ENCODE results near the gene OR4B1.

OR4B1 gene

GRCh38 chr11:48216510-48216909, at the start of gene OR4B1:
TSS of gene OR4B1 (plus strand) at chr11:48216810. CDS start at chr11:48216810, 0 bp downstream.
- Histone ChIP-seq H3K9me3 (ENCODE audit: control insufficient read depth in 1 of 2, low read length in 2 of 2) (no peaks in the 10 kb centered on the region), H3K27ac (ENCODE audit: low read depth, low read length) (no peak within 1 kb of the TSS), H3K4me1 (ENCODE audit: control insufficient read depth in 1 of 2, insufficient read depth in 2 of 2, low read length in 2 of 2) (no peaks in the 10 kb centered on the region), H3K4me3 (ENCODE audit: low read depth in 1 of 2, low read length in 2 of 2) (no peak within 1 kb of the TSS), H3K27me3 (ENCODE audit: control insufficient read depth in 1 of 2, insufficient read depth in 2 of 2, low read length in 2 of 2) (no peaks in the 10 kb centered on the region), H3K9ac (ENCODE audit: low read depth in 1 of 2, low read length in 2 of 2) (no peak within 1 kb of the TSS), H3K36me3 (ENCODE audit: control insufficient read depth in 1 of 2, insufficient read depth in 2 of 2, low read length in 2 of 2) (no peaks in the 10 kb centered on the region)

GRCh38 chr11:48167380-48167779, 49.2 kb upstream of the OR4B1 start:
- no peaks in the 10 kb centered on the region for H3K4me1 ChIP-seq (ENCODE audit: control insufficient read depth in 1 of 2, insufficient read depth in 2 of 2, low read length in 2 of 2)
- H3K4me3 ChIP-seq (ENCODE audit: low read depth in 1 of 2, low read length in 2 of 2), result no peak overlapping the region
- H3K36me3 ChIP-seq (ENCODE audit: control insufficient read depth in 1 of 2, insufficient read depth in 2 of 2, low read length in 2 of 2), result peaks cover 0 to 32% of the 10 kb centered on the region in 2 donors
- H3K9ac ChIP-seq (ENCODE audit: low read depth in 1 of 2, low read length in 2 of 2), result no peak overlapping the region
- no peaks in the 10 kb centered on the region for H3K9me3 ChIP-seq (ENCODE audit: control insufficient read depth in 1 of 2, low read length in 2 of 2)
- H3K27ac ChIP-seq (ENCODE audit: low read depth, low read length), result no peak overlapping the region
- H3K27me3 ChIP-seq (ENCODE audit: control insufficient read depth in 1 of 2, insufficient read depth in 2 of 2, low read length in 2 of 2), result no peaks in the 10 kb centered on the region

- peaks cover 0 to 17% of the 10 kb centered on the region in 2 donors for H3K36me3 ChIP-seq (ENCODE audit: control insufficient read depth in 1 of 2, insufficient read depth in 2 of 2, low read length in 2 of 2)
- H3K4me1 ChIP-seq (ENCODE audit: control insufficient read depth in 1 of 2, insufficient read depth in 2 of 2, low read length in 2 of 2), result no peaks in the 10 kb centered on the region
- no peak overlapping the region for H3K9ac ChIP-seq (ENCODE audit: low read depth in 1 of 2, low read length in 2 of 2)
- no peak overlapping the region for H3K27ac ChIP-seq (ENCODE audit: low read depth, low read length)
- H3K9me3 ChIP-seq (ENCODE audit: control insufficient read depth in 1 of 2, low read length in 2 of 2), result no peaks in the 10 kb centered on the region
- no peak overlapping the region for H3K4me3 ChIP-seq (ENCODE audit: low read depth in 1 of 2, low read length in 2 of 2)
- H3K27me3 ChIP-seq (ENCODE audit: control insufficient read depth in 1 of 2, insufficient read depth in 2 of 2, low read length in 2 of 2), result no peaks in the 10 kb centered on the region
Measured at GRCh38 chr11:48168815-48169214, 47.8 kb upstream of the OR4B1 start.

- Histone ChIP-seq H3K36me3 (ENCODE audit: control insufficient read depth in 1 of 2, insufficient read depth in 2 of 2, low read length in 2 of 2) (peaks cover 0 to 13% of the 10 kb centered on the region in 2 donors), H3K4me1 (ENCODE audit: control insufficient read depth in 1 of 2, insufficient read depth in 2 of 2, low read length in 2 of 2) (no peaks in the 10 kb centered on the region), H3K27ac (ENCODE audit: low read depth, low read length) (no peak overlapping the region), H3K27me3 (ENCODE audit: control insufficient read depth in 1 of 2, insufficient read depth in 2 of 2, low read length in 2 of 2) (no peaks in the 10 kb centered on the region), H3K9me3 (ENCODE audit: control insufficient read depth in 1 of 2, low read length in 2 of 2) (no peaks in the 10 kb centered on the region), H3K9ac (ENCODE audit: low read depth in 1 of 2, low read length in 2 of 2) (no peak overlapping the region), H3K4me3 (ENCODE audit: low read depth in 1 of 2, low read length in 2 of 2) (no peak overlapping the region)
Measured at GRCh38 chr11:48169259-48169658, 47.4 kb upstream of the OR4B1 start.

- Histone ChIP-seq H3K4me3 (ENCODE audit: low read depth in 1 of 2, low read length in 2 of 2) (no peak overlapping the region), H3K36me3 (ENCODE audit: control insufficient read depth in 1 of 2, insufficient read depth in 2 of 2, low read length in 2 of 2) (peaks cover 0 to 11% of the 10 kb centered on the region in 2 donors), H3K27me3 (ENCODE audit: control insufficient read depth in 1 of 2, insufficient read depth in 2 of 2, low read length in 2 of 2) (no peaks in the 10 kb centered on the region), H3K9me3 (ENCODE audit: control insufficient read depth in 1 of 2, low read length in 2 of 2) (no peaks in the 10 kb centered on the region), H3K4me1 (ENCODE audit: control insufficient read depth in 1 of 2, insufficient read depth in 2 of 2, low read length in 2 of 2) (no peaks in the 10 kb centered on the region), H3K27ac (ENCODE audit: low read depth, low read length) (no peak overlapping the region), H3K9ac (ENCODE audit: low read depth in 1 of 2, low read length in 2 of 2) (no peak overlapping the region)
Measured at GRCh38 chr11:48169717-48170116, 46.9 kb upstream of the OR4B1 start.

- Histone ChIP-seq H3K36me3 (ENCODE audit: control insufficient read depth in 1 of 2, insufficient read depth in 2 of 2, low read length in 2 of 2) (peaks cover 0 to 6% of the 10 kb centered on the region in 2 donors), H3K27ac (ENCODE audit: low read depth, low read length) (no peak overlapping the region), H3K27me3 (ENCODE audit: control insufficient read depth in 1 of 2, insufficient read depth in 2 of 2, low read length in 2 of 2) (no peaks in the 10 kb centered on the region), H3K4me1 (ENCODE audit: control insufficient read depth in 1 of 2, insufficient read depth in 2 of 2, low read length in 2 of 2) (no peaks in the 10 kb centered on the region), H3K9me3 (ENCODE audit: control insufficient read depth in 1 of 2, low read length in 2 of 2) (no peaks in the 10 kb centered on the region), H3K4me3 (ENCODE audit: low read depth in 1 of 2, low read length in 2 of 2) (no peak overlapping the region), H3K9ac (ENCODE audit: low read depth in 1 of 2, low read length in 2 of 2) (no peak overlapping the region)
Measured at GRCh38 chr11:48170241-48171233, 46.1 kb upstream of the OR4B1 start.

- H3K9me3 ChIP-seq (ENCODE audit: control insufficient read depth in 1 of 2, low read length in 2 of 2), result no peaks in the 10 kb centered on the region
- no peak overlapping the region for H3K27ac ChIP-seq (ENCODE audit: low read depth, low read length)
- no peaks in the 10 kb centered on the region for H3K36me3 ChIP-seq (ENCODE audit: control insufficient read depth in 1 of 2, insufficient read depth in 2 of 2, low read length in 2 of 2)
- H3K4me3 ChIP-seq (ENCODE audit: low read depth in 1 of 2, low read length in 2 of 2), result no peak overlapping the region
- no peaks in the 10 kb centered on the region for H3K27me3 ChIP-seq (ENCODE audit: control insufficient read depth in 1 of 2, insufficient read depth in 2 of 2, low read length in 2 of 2)
- no peak overlapping the region for H3K9ac ChIP-seq (ENCODE audit: low read depth in 1 of 2, low read length in 2 of 2)
- H3K4me1 ChIP-seq (ENCODE audit: control insufficient read depth in 1 of 2, insufficient read depth in 2 of 2, low read length in 2 of 2), result no peaks in the 10 kb centered on the region
Measured at GRCh38 chr11:48172818-48173609, 43.6 kb upstream of the OR4B1 start.

GRCh38 chr11:48177661-48178060, 38.9 kb upstream of the OR4B1 start:
- H3K4me3 ChIP-seq (ENCODE audit: low read depth in 1 of 2, low read length in 2 of 2), result no peak overlapping the region
- no peaks in the 10 kb centered on the region for H3K4me1 ChIP-seq (ENCODE audit: control insufficient read depth in 1 of 2, insufficient read depth in 2 of 2, low read length in 2 of 2)
- H3K9me3 ChIP-seq (ENCODE audit: control insufficient read depth in 1 of 2, low read length in 2 of 2), result no peaks in the 10 kb centered on the region
- no peak overlapping the region for H3K9ac ChIP-seq (ENCODE audit: low read depth in 1 of 2, low read length in 2 of 2)
- no peaks in the 10 kb centered on the region for H3K27me3 ChIP-seq (ENCODE audit: control insufficient read depth in 1 of 2, insufficient read depth in 2 of 2, low read length in 2 of 2)
- no peaks in the 10 kb centered on the region for H3K36me3 ChIP-seq (ENCODE audit: control insufficient read depth in 1 of 2, insufficient read depth in 2 of 2, low read length in 2 of 2)
- no peak overlapping the region for H3K27ac ChIP-seq (ENCODE audit: low read depth, low read length)

- H3K4me1 ChIP-seq (ENCODE audit: control insufficient read depth in 1 of 2, insufficient read depth in 2 of 2, low read length in 2 of 2), result no peaks in the 10 kb centered on the region
- no peak overlapping the region for H3K27ac ChIP-seq (ENCODE audit: low read depth, low read length)
- H3K4me3 ChIP-seq (ENCODE audit: low read depth in 1 of 2, low read length in 2 of 2), result no peak overlapping the region
- no peaks in the 10 kb centered on the region for H3K27me3 ChIP-seq (ENCODE audit: control insufficient read depth in 1 of 2, insufficient read depth in 2 of 2, low read length in 2 of 2)
- no peak overlapping the region for H3K9ac ChIP-seq (ENCODE audit: low read depth in 1 of 2, low read length in 2 of 2)
- H3K9me3 ChIP-seq (ENCODE audit: control insufficient read depth in 1 of 2, low read length in 2 of 2), result no peaks in the 10 kb centered on the region
- H3K36me3 ChIP-seq (ENCODE audit: control insufficient read depth in 1 of 2, insufficient read depth in 2 of 2, low read length in 2 of 2), result no peaks in the 10 kb centered on the region
Measured at GRCh38 chr11:48180627-48181026, 36.0 kb upstream of the OR4B1 start.

Data from duodenal mucosa (tissue), 2 donors.